ENCODE results near the gene ATG16L1. TPM values are rescaled to one million over a fixed set of nuclear protein-coding genes. Genes with fewer than 3 reads are reported as not detected.

The ATG16L1 gene
- total RNA-seq, 2 donors from 2014 or later = 58.3 to 67.7 TPM

DNA sequence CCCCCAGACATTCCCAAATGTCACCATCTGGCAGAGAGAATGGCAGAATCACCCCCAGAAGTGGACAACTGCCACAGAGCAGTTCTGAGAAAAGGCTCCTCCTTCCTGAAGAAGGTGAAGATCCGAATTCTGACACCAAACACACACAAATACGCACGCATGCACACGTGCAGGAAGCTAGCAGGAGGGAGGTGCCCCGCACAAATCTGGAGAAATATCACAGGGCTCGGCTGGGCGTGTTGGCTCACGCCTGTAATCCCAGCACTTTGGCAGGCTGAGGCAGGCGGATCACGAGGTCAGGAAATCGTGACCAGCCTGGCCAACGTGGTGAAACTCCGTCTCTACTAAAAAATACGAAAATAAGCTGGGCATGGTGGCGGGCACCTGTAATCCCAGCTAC lies 38.5 kb upstream of the ATG16L1 start:
- DNase-seq (ENCODE audit: low spot score) = no peak
- WGBS = 60% methylated on average over 15 of the region's 15 CpGs
- H3K4me3 ChIP-seq = no peak overlapping the region
- no peaks in the 10 kb centered on the region for H3K27me3 ChIP-seq (replicated peaks; ENCODE audit: insufficient read depth)
- intact Hi-C loops (cut with DNase I) = no loop called here
- peaks cover 5% of the 10 kb centered on the region for H3K4me1 ChIP-seq (replicated peaks)
- TF ChIP-seq, protein P1, sequence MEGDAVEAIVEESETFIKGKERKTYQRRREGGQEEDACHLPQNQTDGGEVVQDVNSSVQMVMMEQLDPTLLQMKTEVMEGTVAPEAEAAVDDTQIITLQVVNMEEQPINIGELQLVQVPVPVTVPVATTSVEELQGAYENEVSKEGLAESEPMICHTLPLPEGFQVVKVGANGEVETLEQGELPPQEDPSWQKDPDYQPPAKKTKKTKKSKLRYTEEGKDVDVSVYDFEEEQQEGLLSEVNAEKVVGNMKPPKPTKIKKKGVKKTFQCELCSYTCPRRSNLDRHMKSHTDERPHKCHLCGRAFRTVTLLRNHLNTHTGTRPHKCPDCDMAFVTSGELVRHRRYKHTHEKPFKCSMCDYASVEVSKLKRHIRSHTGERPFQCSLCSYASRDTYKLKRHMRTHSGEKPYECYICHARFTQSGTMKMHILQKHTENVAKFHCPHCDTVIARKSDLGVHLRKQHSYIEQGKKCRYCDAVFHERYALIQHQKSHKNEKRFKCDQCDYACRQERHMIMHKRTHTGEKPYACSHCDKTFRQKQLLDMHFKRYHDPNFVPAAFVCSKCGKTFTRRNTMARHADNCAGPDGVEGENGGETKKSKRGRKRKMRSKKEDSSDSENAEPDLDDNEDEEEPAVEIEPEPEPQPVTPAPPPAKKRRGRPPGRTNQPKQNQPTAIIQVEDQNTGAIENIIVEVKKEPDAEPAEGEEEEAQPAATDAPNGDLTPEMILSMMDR (IDR thresholded peaks at IDR 0.05) = no peak
- TF ChIP-seq POLR2AphosphoS5 (IDR thresholded peaks at IDR 0.05) (no peak), POLR2A (IDR thresholded peaks at IDR 0.05) (no peak)
- no peaks in the 10 kb centered on the region for H3K36me3 ChIP-seq
- no peaks in the 10 kb centered on the region for H3K9me3 ChIP-seq
- H3K27ac ChIP-seq = no peak overlapping the region

GRCh38 chr2:233213975-233214374 lies 37.5 kb upstream of the ATG16L1 start:
- no peak for DNase-seq (ENCODE audit: low spot score)
- H3K9me3 ChIP-seq = no peaks in the 10 kb centered on the region
- intact Hi-C loops (cut with DNase I) = no loop called here
- 83% methylated on average over 6 of the region's 6 CpGs for WGBS
- TF ChIP-seq POLR2A (IDR thresholded peaks at IDR 0.05) = no peak
- TF ChIP-seq POLR2AphosphoS5 (IDR thresholded peaks at IDR 0.05) = no peak
- TF ChIP-seq, protein P1 (IDR thresholded peaks at IDR 0.05) = no peak
- no peaks in the 10 kb centered on the region for H3K36me3 ChIP-seq
- peaks cover 5% of the 10 kb centered on the region for H3K4me1 ChIP-seq (replicated peaks)
- H3K4me3 ChIP-seq = no peak overlapping the region
- no peaks in the 10 kb centered on the region for H3K27me3 ChIP-seq (replicated peaks; ENCODE audit: insufficient read depth)
- H3K27ac ChIP-seq = no peak overlapping the region

GRCh38 chr2:233217892-233218377 lies 33.5 kb upstream of the ATG16L1 start:
- Histone ChIP-seq H3K27me3 (replicated peaks; ENCODE audit: insufficient read depth) (no peaks in the 10 kb centered on the region), H3K9me3 (no peaks in the 10 kb centered on the region), H3K4me3 (no peak overlapping the region), H3K4me1 (replicated peaks) (no peaks in the 10 kb centered on the region), H3K27ac (no peak overlapping the region), H3K36me3 (no peaks in the 10 kb centered on the region)
- TF ChIP-seq, protein P1 (IDR thresholded peaks at IDR 0.05) = no peak
- TF ChIP-seq POLR2A (IDR thresholded peaks at IDR 0.05) (no peak), POLR2AphosphoS5 (IDR thresholded peaks at IDR 0.05) (no peak)
- intact Hi-C loops (cut with DNase I) = no loop called here
- WGBS = 68% methylated on average over 8 of the region's 8 CpGs
- no peak for DNase-seq (ENCODE audit: low spot score)

GRCh38 chr2:233218836-233219235 lies 32.6 kb upstream of the ATG16L1 start:
- H3K36me3 ChIP-seq = no peaks in the 10 kb centered on the region
- intact Hi-C loops (cut with DNase I) = no loop called here
- H3K27ac ChIP-seq = no peak overlapping the region
- no peaks in the 10 kb centered on the region for H3K27me3 ChIP-seq (replicated peaks; ENCODE audit: insufficient read depth)
- no peak for TF ChIP-seq POLR2AphosphoS5 (IDR thresholded peaks at IDR 0.05)
- no peak for TF ChIP-seq POLR2A (IDR thresholded peaks at IDR 0.05)
- DNase-seq (ENCODE audit: low spot score) = no peak
- no peak overlapping the region for H3K4me3 ChIP-seq
- H3K4me1 ChIP-seq (replicated peaks) = no peaks in the 10 kb centered on the region
- WGBS = 89% methylated on average over 6 of the region's 6 CpGs
- H3K9me3 ChIP-seq = no peaks in the 10 kb centered on the region

- H3K4me1 ChIP-seq (replicated peaks) = no peaks in the 10 kb centered on the region
- H3K27ac ChIP-seq = no peak overlapping the region
- intact Hi-C loops (cut with DNase I) = no loop called here
- H3K9me3 ChIP-seq = no peaks in the 10 kb centered on the region
- H3K27me3 ChIP-seq (replicated peaks; ENCODE audit: insufficient read depth) = no peaks in the 10 kb centered on the region
- DNase-seq (ENCODE audit: low spot score) = no peak
- H3K4me3 ChIP-seq = no peak overlapping the region
- no peaks in the 10 kb centered on the region for H3K36me3 ChIP-seq
- WGBS = 100% methylated on average over 1 of the region's 1 CpG
- TF ChIP-seq POLR2AphosphoS5 (IDR thresholded peaks at IDR 0.05) (no peak), POLR2A (IDR thresholded peaks at IDR 0.05) (no peak)
- TF ChIP-seq, protein P1 (IDR thresholded peaks at IDR 0.05) = no peak
Measured at GRCh38 chr2:233219848-233220247, 31.6 kb upstream of the ATG16L1 start.

All from prostate gland (tissue), 2 donors.